NOMO-1 treated with dmso at 0.1 percent for 144 hours (cell line): ENCODE data around the gene RPL38.

Source experiments
- DNase-seq: peaks from one replicate; lab custom pipeline; 2025; ENCODE audit not compliant: unreplicated experiment; lab: John Stamatoyannopoulos, UW

Gene RPL38

DNA sequence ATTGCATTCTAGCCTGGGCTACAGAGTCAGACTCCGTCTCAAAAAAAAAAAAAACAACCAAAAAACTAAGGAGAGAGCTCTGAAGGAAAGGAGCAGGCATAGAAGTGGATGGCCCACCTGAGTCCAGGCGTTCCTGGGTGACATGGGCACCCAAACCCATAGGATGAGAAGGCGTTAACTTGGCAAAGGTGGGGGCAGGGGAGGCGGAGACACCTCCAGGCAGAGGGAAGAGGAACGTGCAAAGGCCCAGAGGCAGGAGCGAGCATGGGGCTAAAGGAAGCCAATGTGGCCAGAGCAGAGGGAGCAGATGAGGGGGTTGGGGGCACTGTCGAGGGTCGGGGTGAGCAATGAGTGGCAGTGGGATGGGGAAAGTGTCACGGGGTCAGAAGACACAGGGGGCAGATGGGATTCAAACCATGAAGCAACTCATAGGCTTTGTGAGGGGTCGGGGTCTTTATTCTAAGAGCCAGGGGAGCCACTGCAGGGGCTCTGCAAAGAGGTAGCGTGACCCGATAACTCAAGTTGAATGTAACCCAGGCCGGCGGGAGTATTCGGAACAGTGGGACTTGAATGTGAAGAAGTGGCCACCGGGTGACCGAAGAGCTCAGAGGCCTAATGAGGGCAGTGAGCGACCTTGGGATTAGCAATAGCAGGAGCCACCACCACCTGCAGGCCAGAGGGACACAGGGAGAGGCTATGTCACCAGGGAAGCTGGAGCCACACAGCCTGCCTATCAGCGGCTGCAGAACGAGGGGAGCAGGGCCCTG lies 21.7 kb downstream of the RPL38 start:
- DNase-seq, result no peak

DNA sequence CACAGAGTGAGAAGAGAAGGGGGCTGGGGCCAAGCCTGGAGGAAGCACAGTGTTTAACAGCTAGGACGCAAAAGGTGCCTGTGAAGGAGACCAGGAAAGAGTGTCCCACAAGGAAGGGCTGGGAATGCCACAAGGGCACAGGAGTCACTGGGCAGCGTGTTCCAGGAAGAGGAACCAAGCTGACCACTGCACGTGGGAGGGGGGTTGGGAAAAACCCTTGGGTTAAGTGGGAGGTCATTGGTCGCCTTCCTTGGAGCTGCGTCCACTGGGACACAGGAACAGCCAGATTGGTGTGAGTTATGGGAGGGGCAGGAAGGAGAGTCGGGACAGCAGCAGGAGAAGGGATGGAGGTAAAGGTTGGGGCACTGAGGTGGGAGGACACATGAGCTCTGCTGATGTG lies 22.8 kb downstream of the RPL38 start:
- DNase-seq, result no peak

DNA sequence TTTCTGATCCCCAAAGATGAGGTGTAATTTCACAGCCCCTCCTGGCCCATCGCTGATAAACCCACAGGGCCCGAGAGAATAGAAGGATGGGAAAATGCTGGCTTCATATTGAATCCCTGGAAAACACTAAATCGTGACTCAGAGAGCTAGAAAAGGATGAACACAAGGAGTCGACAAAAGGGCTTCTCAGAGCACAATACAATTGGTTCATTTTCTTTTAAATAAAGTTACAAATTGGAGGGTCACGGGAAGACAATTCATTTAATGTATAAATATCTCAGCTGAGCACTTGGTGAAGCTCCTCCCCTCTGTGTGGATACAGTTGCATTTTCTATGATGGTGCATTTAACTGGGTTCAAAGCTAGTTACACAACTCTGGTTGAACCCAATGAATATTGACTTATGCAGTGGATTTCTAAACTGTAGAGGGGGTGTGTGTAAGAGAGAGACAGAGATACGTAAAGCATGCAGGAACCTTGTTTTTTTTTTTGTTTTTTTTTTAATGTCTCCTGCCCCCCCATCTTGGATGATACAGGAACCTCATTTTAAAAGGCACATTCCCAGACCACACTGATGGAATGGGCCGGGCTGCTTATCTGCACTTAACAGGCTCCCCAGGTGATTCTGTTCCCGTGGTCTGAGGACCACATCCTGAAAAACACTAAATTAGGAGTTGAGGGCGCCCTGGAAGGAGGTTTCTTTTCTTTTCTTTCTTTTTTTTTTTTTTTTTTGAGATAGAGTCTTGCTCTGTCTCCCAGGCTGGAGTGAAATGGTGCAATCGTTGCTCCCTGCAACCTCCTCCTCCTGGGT lies 24.0 kb downstream of the RPL38 start:
- no peak for DNase-seq

- no peak for DNase-seq
Observed at GRCh38 chr17:74228306-74228978, 25.0 kb downstream of the RPL38 start.

DNA sequence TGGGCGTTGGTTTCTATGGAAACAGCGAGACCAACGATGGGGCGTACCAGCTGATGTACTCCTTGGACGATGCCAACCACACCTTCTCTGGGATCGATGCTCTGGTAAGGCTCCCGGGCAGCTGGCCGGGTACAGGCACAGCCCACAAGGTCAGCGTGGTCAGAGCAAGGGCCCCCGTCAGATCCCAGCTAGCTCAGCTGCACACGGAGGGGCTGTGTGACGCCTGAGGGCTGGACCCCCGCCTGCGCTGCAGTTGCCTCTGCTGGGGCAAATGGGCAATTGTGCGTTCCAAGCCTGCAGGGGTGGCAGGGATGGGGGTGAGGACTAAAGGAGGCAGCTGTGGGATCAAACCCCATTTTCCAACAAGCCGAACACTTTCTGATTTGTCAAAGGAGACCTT lies 27.4 kb downstream of the RPL38 start:
- DNase-seq, result no peak

GRCh38 chr17:74231928-74232907 lies 28.7 kb downstream of the RPL38 start:
- DNase-seq, result no peak

DNA sequence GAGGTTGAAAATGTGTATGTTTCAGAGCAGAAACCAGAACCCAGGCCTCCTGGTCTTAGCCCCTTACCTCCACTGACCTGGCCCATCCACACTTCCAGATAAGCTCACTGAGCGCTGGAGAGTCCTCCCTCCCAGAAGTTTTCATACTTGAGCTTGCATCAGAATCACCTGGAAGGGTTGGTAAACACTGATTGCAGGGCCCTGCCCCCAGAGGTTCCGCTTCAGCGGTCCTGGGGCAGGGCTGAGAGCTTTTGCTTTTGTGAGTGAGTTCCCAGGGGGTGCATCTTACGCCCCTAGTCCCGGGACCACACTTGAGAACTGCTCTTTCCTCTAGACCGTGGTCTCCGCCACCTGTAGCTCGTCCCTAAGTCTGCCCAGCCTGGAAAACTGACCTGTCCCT lies 30.5 kb downstream of the RPL38 start:
- no peak for DNase-seq

DNA sequence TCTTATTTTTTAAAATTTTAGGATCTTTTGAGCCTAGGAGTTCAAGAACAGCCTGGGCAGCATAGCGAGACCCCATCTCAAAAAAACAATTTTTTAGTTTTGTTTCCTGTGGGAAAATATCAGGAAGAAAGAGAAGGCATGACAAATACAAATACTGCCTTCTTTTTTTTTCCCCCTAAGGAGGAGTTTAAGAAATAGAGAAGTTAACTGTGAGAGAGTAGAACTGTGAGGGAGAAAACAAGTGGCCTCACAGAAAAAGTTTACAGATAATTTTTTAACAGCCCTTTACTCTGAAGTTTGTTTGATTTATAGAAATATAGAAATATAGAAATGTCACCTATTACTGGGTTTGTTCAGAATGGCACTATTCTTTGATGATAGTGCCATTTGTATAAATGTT lies 31.0 kb downstream of the RPL38 start:
- DNase-seq, result peak; percentile 16

DNA sequence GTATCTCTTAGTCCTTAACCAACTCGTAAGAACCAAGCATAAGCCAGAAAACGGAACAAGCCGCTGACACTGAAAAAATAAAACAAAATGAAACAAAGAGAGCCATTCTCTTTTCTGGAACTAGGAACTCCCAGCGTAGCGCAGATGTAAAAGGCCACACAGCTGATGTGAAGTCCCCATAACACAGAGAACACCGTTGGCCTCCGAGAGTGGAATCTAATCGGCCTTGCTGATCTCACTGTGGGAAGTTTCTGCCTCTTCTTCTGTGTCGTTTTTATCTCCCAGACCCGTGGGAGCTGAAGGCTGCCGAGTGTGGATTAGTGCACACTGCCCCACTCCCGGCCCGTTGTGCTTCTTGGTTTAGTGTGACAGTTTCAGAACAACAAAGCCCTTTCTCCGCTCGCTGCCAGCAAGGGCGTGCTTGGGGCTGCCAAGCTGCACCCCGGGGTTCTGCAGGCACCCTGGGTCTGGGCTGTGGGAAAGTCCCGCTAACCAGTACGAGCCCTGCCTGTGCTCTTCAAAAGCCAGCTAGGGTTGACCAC lies 31.6 kb downstream of the RPL38 start:
- no peak for DNase-seq

DNA sequence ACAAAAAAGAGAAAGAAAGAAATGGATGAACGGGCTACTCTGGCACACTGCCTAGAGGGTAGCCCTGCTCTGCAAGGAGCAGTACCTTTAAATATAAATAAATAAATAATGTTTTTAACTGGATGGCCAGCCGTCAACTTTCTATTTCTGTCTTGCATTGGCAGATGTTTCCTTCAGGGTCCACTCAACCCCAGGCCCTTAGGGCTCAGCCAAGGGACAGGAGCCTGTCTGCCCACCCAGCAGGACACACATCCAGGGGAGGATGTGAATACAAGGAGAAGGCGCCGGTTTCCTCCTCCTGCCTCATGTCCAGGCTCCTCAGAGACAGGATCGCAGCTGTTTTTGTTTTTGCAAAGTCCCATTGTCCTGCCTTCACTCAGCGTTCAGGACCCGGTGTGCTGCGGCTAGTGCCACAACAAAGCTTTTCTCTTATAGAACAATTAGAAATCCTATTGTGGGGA lies 32.5 kb downstream of the RPL38 start:
- no peak for DNase-seq

DNA sequence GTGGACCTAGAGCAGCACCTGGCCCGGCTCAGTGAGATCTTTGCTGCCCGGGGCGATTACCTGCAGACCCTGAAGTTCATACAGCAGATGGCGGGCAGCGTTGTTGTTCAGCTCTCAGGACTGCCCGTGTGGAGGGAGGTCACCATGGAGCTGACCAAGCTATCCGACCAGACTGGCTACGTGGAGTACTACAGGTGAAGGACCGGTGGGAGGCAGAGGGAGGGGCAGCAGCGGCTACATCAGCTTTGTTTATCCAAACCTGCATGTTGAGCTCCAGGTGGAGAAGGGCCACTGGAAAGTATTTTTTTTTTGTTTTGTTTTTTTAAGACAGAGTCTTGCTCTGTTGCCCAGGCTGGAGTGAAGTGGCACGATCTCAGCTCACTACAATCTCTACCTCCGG lies 33.8 kb downstream of the RPL38 start:
- no peak for DNase-seq

DNA sequence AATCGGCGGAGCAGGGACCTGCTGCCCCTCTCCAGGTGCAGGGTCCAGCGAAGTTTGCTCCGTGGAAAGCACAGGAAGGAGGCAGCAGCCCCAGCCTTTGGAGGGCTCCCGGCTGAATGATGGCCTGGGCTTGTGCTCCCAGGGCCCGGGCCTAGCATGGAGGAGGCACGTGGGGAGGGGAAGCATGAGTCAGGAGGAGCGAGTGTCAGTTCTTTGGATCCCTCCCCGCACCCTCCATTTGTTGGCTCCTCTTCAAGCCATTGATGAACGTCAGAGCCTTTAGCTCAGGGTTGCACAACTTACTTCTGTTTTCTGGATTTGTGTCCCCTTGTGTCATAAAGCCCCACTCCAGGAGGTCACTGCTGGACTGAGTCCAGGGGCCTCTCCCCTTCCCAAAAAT lies 35.7 kb downstream of the RPL38 start:
- DNase-seq, result peak; percentile 39

DNA sequence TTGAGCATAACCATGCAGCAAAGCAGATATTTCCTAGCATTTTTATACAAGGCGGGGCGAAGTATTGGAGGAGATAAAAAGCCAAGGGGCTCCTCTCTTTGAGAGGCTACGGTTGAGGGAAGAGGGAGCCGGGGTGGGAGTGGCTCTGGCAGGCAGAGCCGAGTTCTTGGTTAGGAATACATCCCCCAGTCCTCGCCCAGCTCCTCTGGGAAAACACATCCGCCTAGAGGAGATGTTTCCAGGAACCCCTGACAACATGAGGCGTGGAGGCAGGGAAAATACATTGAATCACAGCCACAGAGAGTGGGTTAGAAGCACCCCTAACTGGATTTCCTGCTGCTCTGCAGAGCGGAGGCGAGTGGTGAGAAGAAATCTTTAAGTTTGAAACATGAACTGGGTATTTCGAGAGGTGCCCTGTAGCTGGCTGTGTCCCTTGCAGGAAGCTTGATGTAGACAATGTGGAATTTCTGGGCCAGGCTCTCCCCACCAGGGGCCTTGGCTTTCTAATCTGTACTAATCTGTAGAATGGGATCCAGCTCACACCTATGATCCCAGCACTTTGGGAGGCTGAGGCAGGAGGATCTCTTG lies 37.2 kb downstream of the RPL38 start:
- no peak for DNase-seq

DNA sequence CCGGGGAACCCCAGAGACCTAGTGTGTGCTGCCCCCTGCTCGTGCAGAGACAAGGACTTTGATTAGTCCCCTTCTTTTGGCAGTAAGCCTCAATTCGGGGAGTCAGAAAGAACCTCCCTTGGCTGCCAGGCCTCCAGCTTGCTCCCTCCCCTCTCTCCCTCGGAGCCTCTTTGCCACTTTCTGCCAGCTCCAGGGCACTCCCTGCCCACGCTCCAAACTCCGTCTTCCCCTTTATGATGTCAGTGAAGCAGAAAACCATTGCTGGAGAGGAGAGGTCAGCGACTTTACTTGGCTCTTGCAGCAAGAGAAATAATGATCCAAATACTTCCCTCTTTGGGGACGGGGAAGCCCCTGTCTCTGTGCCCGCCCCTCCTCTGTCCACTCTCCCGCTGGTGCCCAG lies 38.0 kb downstream of the RPL38 start:
- DNase-seq, result no peak

DNA sequence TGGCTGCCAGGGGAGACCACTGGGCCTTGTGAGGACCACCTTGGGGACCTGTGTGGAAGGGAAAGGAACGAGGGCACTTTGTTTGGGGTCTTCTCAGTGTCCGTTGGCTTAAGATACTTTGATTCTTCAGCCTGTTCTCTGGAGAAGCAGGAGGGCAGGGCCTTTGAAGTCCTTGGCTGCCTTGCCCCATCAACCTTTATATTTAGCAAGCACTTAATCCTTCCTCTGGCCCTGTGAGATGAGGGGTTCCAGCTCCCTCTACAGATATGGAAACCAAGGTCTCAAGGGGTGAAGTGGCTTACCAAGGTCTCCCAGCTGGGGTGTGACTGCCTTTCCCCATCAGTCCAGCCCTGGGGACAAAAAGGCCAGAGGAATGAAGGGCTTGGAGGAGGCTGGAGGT lies 38.4 kb downstream of the RPL38 start:
- no peak for DNase-seq

- DNase-seq, result no peak
Observed at GRCh38 chr17:74243013-74243755, 39.7 kb downstream of the RPL38 start.

DNA sequence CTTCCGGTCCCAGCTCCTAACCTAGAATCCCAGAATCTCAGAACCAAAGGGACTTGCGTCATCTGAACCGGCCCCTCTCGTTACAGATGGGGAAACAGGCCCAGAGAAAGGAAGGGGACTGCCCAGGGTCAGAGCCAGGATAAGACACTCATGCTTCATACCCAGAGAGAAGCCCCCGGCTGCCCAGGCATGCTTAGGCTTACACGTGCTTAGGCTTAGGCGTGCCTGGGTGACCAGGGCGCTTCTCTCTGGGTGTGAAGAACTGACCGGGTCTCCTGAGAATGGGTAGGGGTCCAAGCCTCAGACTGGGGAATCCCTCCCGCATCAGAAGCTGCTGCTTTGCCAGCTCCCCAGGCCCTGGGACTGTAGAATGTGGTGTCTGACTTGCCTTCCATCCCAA lies 40.6 kb downstream of the RPL38 start:
- no peak for DNase-seq

DNA sequence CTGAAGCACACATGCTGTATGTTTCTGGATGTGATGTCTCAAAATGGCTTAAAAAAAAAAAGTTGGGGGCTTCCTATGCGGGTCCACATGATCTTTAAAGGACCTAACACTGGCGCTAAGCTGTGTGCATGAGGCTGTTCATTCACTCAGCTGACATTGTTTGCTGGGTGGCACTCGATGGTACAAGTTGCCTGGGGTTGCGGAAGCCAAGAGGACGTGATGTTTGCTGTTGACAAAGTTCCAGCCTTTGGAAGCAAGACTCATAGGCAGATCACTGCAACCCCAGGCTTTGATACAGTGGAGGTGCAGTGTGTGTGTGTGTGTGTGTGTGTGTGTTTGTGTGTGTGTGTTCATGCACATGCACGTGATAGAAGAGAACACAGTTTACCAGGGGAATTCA lies 41.1 kb downstream of the RPL38 start:
- DNase-seq, result no peak

DNA sequence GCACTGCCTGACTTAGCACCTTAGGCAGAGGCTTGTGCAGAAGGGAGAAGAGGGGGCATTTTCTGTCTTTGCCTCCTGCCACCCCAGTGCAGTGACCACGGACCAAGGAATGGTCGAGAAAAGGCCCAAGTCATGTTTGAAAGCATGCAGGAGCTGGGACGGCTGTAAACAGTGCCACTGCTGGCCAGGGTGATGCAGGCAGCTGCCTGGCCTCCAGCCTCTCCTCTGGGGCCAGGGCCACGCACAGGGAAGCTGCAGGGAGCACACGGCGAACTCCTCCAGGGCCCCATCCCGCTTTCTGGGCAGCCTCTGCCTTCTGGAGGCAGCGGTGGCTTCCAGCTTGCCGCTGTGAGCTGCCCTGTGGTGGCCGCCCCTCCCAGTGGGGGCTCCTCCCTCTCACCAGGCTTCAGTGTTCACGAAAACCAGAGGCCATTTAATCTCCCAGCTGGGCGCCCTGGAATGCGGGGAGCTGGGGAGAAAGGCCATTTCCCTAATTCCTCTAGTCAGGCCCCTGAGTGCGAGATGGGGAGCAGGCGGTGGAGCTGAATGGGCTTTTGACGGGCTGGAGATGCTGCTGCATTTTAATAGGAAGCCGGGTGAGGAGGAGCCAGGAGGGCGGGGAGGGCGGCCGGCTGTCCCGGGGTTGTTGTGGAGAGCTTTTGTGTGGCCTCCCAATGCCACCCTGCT lies 41.8 kb downstream of the RPL38 start:
- DNase-seq, result no peak
